Placental pericyte (primary cell): Measurements from ENCODE around the gene XRCC5. TPM values are rescaled to one million over a fixed set of nuclear protein-coding genes. Genes with fewer than 3 reads are reported as not detected.

Source experiments
- total RNA-seq: library from RNA; depleted of rRNA; stranded (reverse); fragments of >200 nt; gene quantifications from 2 replicates; pipeline ENCODE4 v1.2.3, GENCODE V29; 2012

XRCC5 gene
- 187 and 337 TPM in 2 replicates for total RNA-seq

DNA sequence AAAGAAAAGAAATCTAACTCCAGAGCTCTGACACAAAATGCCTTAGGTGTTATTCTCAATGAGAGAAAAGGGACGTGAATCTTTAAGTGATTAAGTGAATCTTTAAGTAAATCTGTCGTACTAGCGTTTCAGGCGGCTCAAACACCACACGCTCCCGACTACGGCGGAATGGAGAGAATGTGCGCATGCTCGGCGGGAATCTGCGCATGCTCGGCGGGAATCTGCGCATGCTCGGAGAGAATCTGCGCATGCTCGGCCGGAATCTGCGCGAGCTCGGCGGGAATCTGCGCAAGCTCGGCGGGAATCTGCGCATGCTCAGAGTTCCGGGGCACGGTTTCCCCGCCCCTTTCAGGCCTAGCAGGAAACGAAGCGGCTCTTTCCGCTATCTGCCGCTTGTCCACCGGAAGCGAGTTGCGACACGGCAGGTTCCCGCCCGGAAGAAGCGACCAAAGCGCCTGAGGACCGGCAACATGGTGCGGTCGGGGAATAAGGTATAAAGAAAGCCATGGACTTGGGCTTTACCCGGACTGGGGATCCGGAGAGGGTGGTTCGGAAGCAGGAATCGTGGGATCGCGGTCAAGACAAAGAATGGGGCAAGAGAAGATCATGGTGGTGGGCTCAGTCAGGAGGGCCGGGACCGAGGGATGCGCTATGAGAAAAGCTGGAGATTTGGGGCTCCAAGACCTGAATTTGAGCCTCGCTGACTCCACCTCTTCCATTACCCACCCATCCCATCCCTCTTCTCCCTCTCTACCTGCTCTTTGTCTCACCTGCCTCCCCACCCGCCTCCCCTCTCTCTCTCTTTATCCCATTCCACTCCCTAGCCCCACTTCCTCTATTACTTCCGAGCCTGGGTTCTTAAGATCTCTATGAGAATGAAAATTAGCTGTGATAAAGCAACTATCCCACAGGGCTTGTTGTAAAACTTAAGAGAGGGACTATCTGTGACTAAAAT, at the start of gene XRCC5:
TSS of gene XRCC5 (plus strand) at position 382 of the 955 bp plus-strand sequence. CDS start at position 471, 89 bp downstream.

DNA sequence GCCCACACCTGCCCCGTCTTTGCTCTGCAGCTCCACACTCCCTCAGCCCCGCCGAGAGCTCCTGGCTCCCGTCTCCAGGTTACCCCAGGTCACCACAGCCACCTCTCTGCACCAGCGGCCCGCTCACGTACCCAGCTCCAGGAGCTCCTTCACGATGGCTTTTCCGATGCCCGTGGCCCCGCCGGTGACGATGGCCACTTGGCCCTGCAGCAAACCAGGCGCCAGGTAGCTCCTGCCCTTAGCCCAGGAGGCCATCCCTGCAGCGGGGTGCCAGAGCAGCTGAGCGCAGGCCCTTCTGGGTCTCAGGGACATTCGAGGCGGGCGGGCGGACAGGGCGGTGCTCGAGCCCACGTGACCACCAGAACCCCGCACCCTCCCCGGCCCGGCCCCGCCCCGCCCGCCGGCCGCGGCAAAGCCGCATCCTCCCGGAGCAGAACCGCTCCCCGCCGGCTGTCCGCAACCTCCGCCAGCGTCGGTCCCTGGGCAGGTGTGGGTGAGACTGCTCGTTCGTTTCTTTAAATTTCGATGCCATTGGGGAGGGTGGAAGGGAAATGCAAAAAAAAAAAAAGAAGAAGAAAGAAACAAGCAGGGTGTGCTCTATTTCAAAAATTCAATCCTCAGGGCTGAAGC, 27.5 kb upstream of the XRCC5 start, which contains the start of the genes PECR and TMEM169:
TSS of gene PECR (minus strand) at position 323 of the 630 bp plus-strand sequence. CDS start at position 255, 68 bp downstream.
TSS of gene TMEM169 (plus strand) at position 433 of the 630 bp plus-strand sequence. CDS start 14,045 bp downstream, outside the sequence.

Other genes with a start within 250 kb of the XRCC5 start
- 1.1 and 3.0 TPM in 2 replicates for gene MREG, start 95.8 kb upstream of the XRCC5 start, total RNA-seq
- 1.5 and 5.4 TPM in 2 replicates for gene PECR, start 27.5 kb upstream of the XRCC5 start, total RNA-seq
- gene TMEM169, start 27.4 kb upstream of the XRCC5 start, total RNA-seq, result 0.14 TPM in 1 of 2 replicates, not detected in the other